COLO668 (cell line): ENCODE data around the gene ZNF79.
A peak's percentile ranks its signal among the peaks of the same experiment; 100 is the strongest.

ENCODE experiments used
- DNase-seq: peaks from one replicate; lab custom pipeline; 2025; ENCODE audit not compliant: unreplicated experiment; lab: John Stamatoyannopoulos, UW

Gene ZNF79

GRCh38 chr9:127397646-127398274, 26.4 kb upstream of the ZNF79 start:
- DNase-seq, result peak; percentile 70

GRCh38 chr9:127398275-127398647, 25.9 kb upstream of the ZNF79 start:
- DNase-seq, result no peak

- DNase-seq, result no peak
Observed at GRCh38 chr9:127398715-127399400, 25.3 kb upstream of the ZNF79 start.

GRCh38 chr9:127399736-127400269, 24.4 kb upstream of the ZNF79 start:
- no peak for DNase-seq

- no peak for DNase-seq
Observed at GRCh38 chr9:127402401-127403090, 21.6 kb upstream of the ZNF79 start.

- DNase-seq, result no peak
Observed at GRCh38 chr9:127403507-127404192, 20.5 kb upstream of the ZNF79 start.

GRCh38 chr9:127404631-127405030, 19.6 kb upstream of the ZNF79 start:
- no peak for DNase-seq

- no peak for DNase-seq
Observed at GRCh38 chr9:127405344-127406125, 18.6 kb upstream of the ZNF79 start.

GRCh38 chr9:127406799-127407491, 17.2 kb upstream of the ZNF79 start:
- no peak for DNase-seq

GRCh38 chr9:127407492-127407843, 16.7 kb upstream of the ZNF79 start:
- no peak for DNase-seq

GRCh38 chr9:127411122-127411521, 13.1 kb upstream of the ZNF79 start:
- no peak for DNase-seq

GRCh38 chr9:127415141-127415540, 9.0 kb upstream of the ZNF79 start:
- no peak for DNase-seq

GRCh38 chr9:127415657-127416056, 8.5 kb upstream of the ZNF79 start:
- no peak for DNase-seq

- DNase-seq, result no peak
Observed at GRCh38 chr9:127417131-127418036, 6.8 kb upstream of the ZNF79 start.

- DNase-seq, result peak; percentile 62
Observed at GRCh38 chr9:127418037-127418471, 6.1 kb upstream of the ZNF79 start.

- no peak for DNase-seq
Observed at GRCh38 chr9:127419348-127419747, 4.8 kb upstream of the ZNF79 start.

- no peak for DNase-seq
Observed at GRCh38 chr9:127421057-127421456, 3.1 kb upstream of the ZNF79 start.

- no peak for DNase-seq
Observed at GRCh38 chr9:127422133-127422782, 1.9 kb upstream of the ZNF79 start.

- DNase-seq, result no peak
Observed at GRCh38 chr9:127422787-127423186, 1.4 kb upstream of the ZNF79 start.
